Astrocyte (in vitro differentiated cells and primary cell): Measurements from ENCODE around the gene FAM110D. TPM values are rescaled to one million over a fixed set of nuclear protein-coding genes. Genes with fewer than 3 reads are reported as not detected.

ENCODE experiments used
- DNase-seq: peaks from one replicate; pipeline ENCODE4 v3.0.0-alpha.2; 2010; ENCODE audit warnings: low read depth
- FAIRE-seq: peaks from 2 replicates; lab custom pipeline; 2011; peaks lifted over from hg19 to GRCh38; lab: Jason Lieb, UNC
- H2AFZ ChIP-seq: 2 replicates; pipeline ENCODE4 v1.6.0; 2012; ENCODE audit warnings: low read depth, low read length, inconsistent platforms
- H3K27ac ChIP-seq: 2 replicates; pipeline ENCODE4 v1.5.1; 2011; ENCODE audit warnings: low read depth, low read length, inconsistent platforms
- H3K27me3 ChIP-seq: 2 replicates; pipeline ENCODE4 v1.6.0; 2011; ENCODE audit warnings: low read length, inconsistent platforms; ENCODE audit not compliant: insufficient read depth
- H3K36me3 ChIP-seq: 2 replicates; pipeline ENCODE4 v1.5.1; 2011; ENCODE audit warnings: low read length, inconsistent platforms; ENCODE audit not compliant: insufficient read depth
- H3K4me1 ChIP-seq: 2 replicates; pipeline ENCODE4 v1.5.1; 2011; ENCODE audit warnings: low read length, inconsistent platforms; ENCODE audit not compliant: insufficient read depth
- H3K4me2 ChIP-seq: 2 replicates; pipeline ENCODE4 v1.6.0; 2012; ENCODE audit warnings: low read length, inconsistent platforms
- H3K4me3 ChIP-seq: 2 replicates; pipeline ENCODE4 v1.5.1; 2011; ENCODE audit warnings: low read depth, mild to moderate bottlenecking, low read length, inconsistent platforms; ENCODE audit not compliant: insufficient read depth
- H3K79me2 ChIP-seq: 2 replicates; pipeline ENCODE4 v1.6.0; 2012; ENCODE audit warnings: mild to moderate bottlenecking, low read length, inconsistent platforms; ENCODE audit not compliant: insufficient read depth
- H3K9ac ChIP-seq: 2 replicates; pipeline ENCODE4 v1.6.0; 2012; ENCODE audit warnings: mild to moderate bottlenecking, low read length, inconsistent platforms
- H3K9me3 ChIP-seq: 2 replicates; pipeline ENCODE4 v1.5.1; 2012; ENCODE audit warnings: low read depth, mild to moderate bottlenecking, low read length, inconsistent platforms; ENCODE audit not compliant: insufficient read depth
- H4K20me1 ChIP-seq: 2 replicates; pipeline ENCODE4 v1.6.0; 2012; ENCODE audit warnings: low read length, inconsistent platforms; ENCODE audit not compliant: insufficient read depth
- H3K27ac Mint-ChIP-seq: one replicate; pipeline ENCODE4 v1.8.0; 2021; ENCODE audit warnings: mild to moderate bottlenecking, mixed read lengths; ENCODE audit not compliant: unreplicated experiment
- H3K27me3 Mint-ChIP-seq: one replicate; pipeline ENCODE4 v1.8.0; 2021; ENCODE audit warnings: low read depth, mixed read lengths; ENCODE audit not compliant: unreplicated experiment
- H3K36me3 Mint-ChIP-seq: one replicate; pipeline ENCODE4 v1.8.0; 2021; ENCODE audit warnings: low read depth, mixed read lengths; ENCODE audit not compliant: unreplicated experiment
- H3K4me1 Mint-ChIP-seq: one replicate; pipeline ENCODE4 v1.8.0; 2021; ENCODE audit warnings: low read depth, mixed read lengths; ENCODE audit not compliant: unreplicated experiment
- H3K4me3 Mint-ChIP-seq: one replicate; pipeline ENCODE4 v1.8.0; 2021; ENCODE audit warnings: mild to moderate bottlenecking, moderate library complexity, mixed read lengths; ENCODE audit not compliant: unreplicated experiment
- H3K9me3 Mint-ChIP-seq: one replicate; pipeline ENCODE4 v1.8.0; 2021; ENCODE audit warnings: mild to moderate bottlenecking, mixed read lengths; ENCODE audit not compliant: unreplicated experiment
- CTCF ChIP-seq: IDR thresholded peaks from 2 replicates; pipeline ENCODE4 v1.5.1; 2011; ENCODE audit warnings: low read depth, mild to moderate bottlenecking, inconsistent platforms, low read length, moderate library complexity; ENCODE audit not compliant: insufficient read depth
- EZH2 ChIP-seq: IDR thresholded peaks from 2 replicates; pipeline ENCODE4 v1.6.1; 2012; ENCODE audit warnings: mild to moderate bottlenecking, low read length, inconsistent platforms; ENCODE audit not compliant: insufficient read depth
- total RNA-seq: library from RNA; stranded (reverse); gene quantifications from 2 replicates; pipeline ENCODE4 v1.2.1, GENCODE V29; 2021

FAM110D gene
- total RNA-seq, 1 donor from 2014 or later: 0.70 TPM

- Histone ChIP-seq H3K4me2 (no peak overlapping the region), H3K4me1 (peaks cover 9% of the 10 kb centered on the region), H3K36me3 (peaks cover 4% of the 10 kb centered on the region), H3K9ac (no peak overlapping the region), H2AFZ (no peak overlapping the region), H3K79me2 (no peaks in the 10 kb centered on the region), H3K4me3 (no peak overlapping the region), H4K20me1 (no peaks in the 10 kb centered on the region), H3K9me3 (no peaks in the 10 kb centered on the region), H3K27me3 (no peaks in the 10 kb centered on the region), H3K27ac (no peak overlapping the region)
- Mint-ChIP-seq H3K36me3 (peaks cover 3% of the 10 kb centered on the region), H3K4me3 (no peak overlapping the region), H3K27ac (no peak overlapping the region), H3K27me3 (no peaks in the 10 kb centered on the region), H3K4me1 (peaks cover 15% of the 10 kb centered on the region), H3K9me3 (no peaks in the 10 kb centered on the region)
- TF ChIP-seq CTCF (no peak), EZH2 (no peak)
- DNase-seq (peak; percentile 60), FAIRE-seq (no peak)
Observed at GRCh38 chr1:26126321-26127084, 32.4 kb upstream of the FAM110D start.

- no peak overlapping the region for H3K27ac Mint-ChIP-seq
- no peaks in the 10 kb centered on the region for H3K9me3 Mint-ChIP-seq
- TF ChIP-seq EZH2 (no peak), CTCF (no peak)
- H3K4me2 ChIP-seq: no peak overlapping the region
- no peaks in the 10 kb centered on the region for H4K20me1 ChIP-seq
- H3K27me3 ChIP-seq: no peaks in the 10 kb centered on the region
- no peaks in the 10 kb centered on the region for H3K79me2 ChIP-seq
- H3K36me3 Mint-ChIP-seq: no peaks in the 10 kb centered on the region
- H3K9ac ChIP-seq: no peak overlapping the region
- peaks cover 2% of the 10 kb centered on the region for H3K27me3 Mint-ChIP-seq
- peaks cover 9% of the 10 kb centered on the region for H3K4me1 ChIP-seq
- no peak overlapping the region for H3K27ac ChIP-seq
- FAIRE-seq (no peak), DNase-seq (no peak)
- H2AFZ ChIP-seq: no peak overlapping the region
- no peaks in the 10 kb centered on the region for H3K9me3 ChIP-seq
- no peak overlapping the region for H3K4me3 Mint-ChIP-seq
- no peaks in the 10 kb centered on the region for H3K36me3 ChIP-seq
- peaks cover 14% of the 10 kb centered on the region for H3K4me1 Mint-ChIP-seq
- H3K4me3 ChIP-seq: no peak overlapping the region
Observed at GRCh38 chr1:26127235-26128163, 31.4 kb upstream of the FAM110D start.
